HG02840 (cell line): ENCODE measurements around the gene ITGAV.

Experiments used
- ATAC-seq: cut with Tn5 transposase; IDR thresholded peaks from one replicate; pipeline ENCODE4 v1.9.1; 2021; ENCODE audit warnings: mild to moderate bottlenecking, moderate library complexity, moderate number of reproducible peaks; ENCODE audit not compliant: unreplicated experiment, low FRiP score

The ITGAV gene

GRCh38 chr2:186610785-186611184 lies 20.9 kb downstream of the ITGAV start:
- ATAC-seq: no peak

GRCh38 chr2:186611526-186611925 lies 21.7 kb downstream of the ITGAV start:
- no peak for ATAC-seq

- ATAC-seq: no peak
Measured at GRCh38 chr2:186612026-186612425, 22.2 kb downstream of the ITGAV start.

- ATAC-seq: no peak
Measured at GRCh38 chr2:186612555-186613440, 22.9 kb downstream of the ITGAV start.

- no peak for ATAC-seq
Measured at GRCh38 chr2:186614373-186614772, 24.5 kb downstream of the ITGAV start.

- no peak for ATAC-seq
Measured at GRCh38 chr2:186617148-186617547, 27.3 kb downstream of the ITGAV start.

GRCh38 chr2:186617771-186618170 lies 27.9 kb downstream of the ITGAV start:
- no peak for ATAC-seq

- ATAC-seq: no peak
Measured at GRCh38 chr2:186618696-186619095, 28.8 kb downstream of the ITGAV start.

GRCh38 chr2:186623084-186623483 lies 33.2 kb downstream of the ITGAV start:
- no peak for ATAC-seq

- ATAC-seq: no peak
Measured at GRCh38 chr2:186624276-186624675, 34.4 kb downstream of the ITGAV start.

GRCh38 chr2:186629250-186629996 lies 39.6 kb downstream of the ITGAV start:
- no peak for ATAC-seq

GRCh38 chr2:186632417-186632816 lies 42.6 kb downstream of the ITGAV start:
- no peak for ATAC-seq

- no peak for ATAC-seq
Measured at GRCh38 chr2:186634701-186635100, 44.8 kb downstream of the ITGAV start.

GRCh38 chr2:186636800-186637496 lies 47.1 kb downstream of the ITGAV start:
- ATAC-seq: no peak

- no peak for ATAC-seq
Measured at GRCh38 chr2:186637497-186637800, 47.6 kb downstream of the ITGAV start.

GRCh38 chr2:186639939-186640338 lies 50.1 kb downstream of the ITGAV start:
- peak; percentile 49 for ATAC-seq

- no peak for ATAC-seq
Measured at GRCh38 chr2:186641132-186641806, 51.4 kb downstream of the ITGAV start.

GRCh38 chr2:186641807-186642321 lies 52.0 kb downstream of the ITGAV start:
- ATAC-seq: peak; percentile 64

- ATAC-seq: no peak
Measured at GRCh38 chr2:186644791-186645190, 54.9 kb downstream of the ITGAV start.

- no peak for ATAC-seq
Measured at GRCh38 chr2:186645999-186646398, 56.1 kb downstream of the ITGAV start.
